ENCODE measurements around the gene KCNC1. TPM values are rescaled to one million over a fixed set of nuclear protein-coding genes. Genes with fewer than 3 reads are reported as not detected.

Gene KCNC1
- total and polyA plus RNA-seq, 2 of the 4 experiments (the other 2 are of a cell fraction) = 0.03 TPM; not detected in 1

- Histone ChIP-seq H3K14ac (replicated peaks; ENCODE audit: low read depth, low read length) (no peak overlapping the region), H4K5ac (ENCODE audit: low read depth, low read length) (no peak overlapping the region), H2BK5ac (ENCODE audit: low read depth, low read length, poor library complexity, severe bottlenecking) (no peak overlapping the region), H3K4me1 (ENCODE audit: control insufficient read depth, insufficient read depth, low read length) (no peaks in the 10 kb centered on the region), H3K18ac (ENCODE audit: low read depth, low read length) (no peak overlapping the region), H3K79me1 (ENCODE audit: low read depth in 1 of 2, low read length in 2 of 2) (no peaks in the 10 kb centered on the region), H3K4me2 (ENCODE audit: low read depth, low read length) (no peak overlapping the region), H4K8ac (ENCODE audit: low read depth in 2 of 2, low read length in 2 of 2) (no peak overlapping the region), H3K9me3 (ENCODE audit: control insufficient read depth, insufficient read depth, low read length) (peaks cover 2% of the 10 kb centered on the region; the same call in 1 of the 2 replicates), H2AK9ac (replicated peaks; ENCODE audit: low read depth, low read length, poor library complexity) (no peak overlapping the region), H4K91ac (ENCODE audit: insufficient read depth, low read depth, low read length) (no peak overlapping the region), H2BK15ac (ENCODE audit: low read depth, low read length) (no peak overlapping the region), H3K9me1 (ENCODE audit: insufficient read depth, low read length) (no peaks in the 10 kb centered on the region), H3K23ac (ENCODE audit: low read depth, low read length) (no peak overlapping the region), H3K56ac (ENCODE audit: extremely low read depth, insufficient read depth, low read length) (no peak overlapping the region), H3K36me3 (ENCODE audit: control insufficient read depth, insufficient read depth, low read length) (no peaks in the 10 kb centered on the region), H3K27me3 (ENCODE audit: control insufficient read depth, insufficient read depth, low read length) (peaks cover 69% of the 10 kb centered on the region), H2AK5ac (ENCODE audit: low read depth, low read length) (no peak overlapping the region), H3K27ac (ENCODE audit: insufficient read depth, low read length) (no peak overlapping the region), H2BK120ac (ENCODE audit: low read depth, low read length) (no peak overlapping the region), H3K4me3 (ENCODE audit: insufficient read depth, low read depth, low read length) (no peak overlapping the region), H2AFZ (replicated peaks; ENCODE audit: low read length, poor library complexity) (no peak overlapping the region), H4K20me1 (ENCODE audit: insufficient read depth, low read length) (0 out of 2 replicates have a peak, but pooled peaks cover 6% of the 10 kb centered on the region), H3K9ac (ENCODE audit: low read depth, low read length) (no peak overlapping the region), H2BK20ac (ENCODE audit: low read depth, low read length) (no peak overlapping the region), H3K4ac (ENCODE audit: low read depth, low read length) (no peak overlapping the region)
- no TSS peak for BruUV-seq (replicated peaks)
- intact Hi-C loops (cut with micrococcal nuclease) (loop anchor here (10.0 kb wide), 2 partner anchors 368 to 588 kb away; partner anchors contain the start of genes GTF2H1, HPS5 and SAAL1), dilution Hi-C loops (cut with HindIII; ENCODE audit: low sequenced_read_pairs, unreplicated experiment) (loop anchor here (25.0 kb wide), 1 partner anchor 251 kb away; no protein-coding TSS in a partner anchor), in situ Hi-C loops (cut with MboI; ENCODE audit: low sequenced_read_pairs) (no loop called here)
- ATAC-seq (ENCODE audit: low read depth) = no peak
- ChIA-PET CTCF (interaction anchor here (8.0 kb wide), 1 partner anchor 241 kb away, joined by 158 read pairs; no protein-coding TSS in a partner anchor), POLR2A (ENCODE audit: unreplicated experiment) (no interaction called here)
- DNase-seq = no peak
- TF ChIP-seq BHLHE40 (IDR thresholded peaks at IDR 0.05; ENCODE audit: low read depth, low read length) (no peak), NFE2L2 (IDR thresholded peaks at IDR 0.05; ENCODE audit: low read depth, low read length) (no peak), CTCF (conservative IDR thresholded peaks at IDR 0.05; ENCODE audit: low read depth, low read length) (no peak), RAD21 (IDR thresholded peaks at IDR 0.05; ENCODE audit: low read length) (no peak), RFX5 (IDR thresholded peaks at IDR 0.05; ENCODE audit: low read depth, low read length) (no peak), USF2 (IDR thresholded peaks at IDR 0.05; ENCODE audit: low read depth, low read length) (no peak), SMC3 (IDR thresholded peaks at IDR 0.05; ENCODE audit: low read depth, low read length) (no peak), MAFK (IDR thresholded peaks at IDR 0.05; ENCODE audit: low read depth, low read length) (no peak), RCOR1 (IDR thresholded peaks at IDR 0.05; ENCODE audit: insufficient replicate concordance, low read length) (no peak), CEBPB (IDR thresholded peaks at IDR 0.05; ENCODE audit: low read depth, low read length) (no peak), MAZ (IDR thresholded peaks at IDR 0.05; ENCODE audit: borderline replicate concordance, low read depth, low read length) (no peak), FOS (IDR thresholded peaks at IDR 0.05; ENCODE audit: low read depth, low read length) (no peak), MXI1 (IDR thresholded peaks at IDR 0.05; ENCODE audit: borderline replicate concordance, low read depth, low read length) (no peak), ELK1 (IDR thresholded peaks at IDR 0.05; ENCODE audit: borderline replicate concordance, low read depth, low read length) (no peak), CHD1 (IDR thresholded peaks at IDR 0.05; ENCODE audit: low read depth, low read length) (no peak), POLR2A (IDR thresholded peaks at IDR 0.05; ENCODE audit: low read depth, low read length) (no peak)
- WGBS, 2 experiments (ENCODE audit: extremely low coverage in 2 of 2, insufficient read length in 1 of 2) = 0% methylated on average over 2 of the region's 12 CpGs; no CpG with 5 or more reads in 1 of the 2 experiments
Observed at GRCh38 chr11:17736579-17736893, 2.0 kb downstream of the KCNC1 start.
